ES-I3 (cell line): ENCODE measurements around the gene MST1R.

Experiments
- H3K36me3 ChIP-seq: 2 replicates; pipeline ENCODE4 v1.6.1; 2013; ENCODE audit warnings: mild to moderate bottlenecking, low read length, control low read depth, moderate library complexity; ENCODE audit not compliant: insufficient read depth
- H3K4me1 ChIP-seq: 2 replicates; pipeline ENCODE4 v1.6.1; 2013; ENCODE audit warnings: mild to moderate bottlenecking, control low read depth, low read length; ENCODE audit not compliant: insufficient read depth
- H3K9ac ChIP-seq: 2 replicates; pipeline ENCODE4 v1.6.1; 2013; ENCODE audit warnings: low read depth, mild to moderate bottlenecking, low read length, moderate library complexity
- H3K9me3 ChIP-seq: 2 replicates; pipeline ENCODE4 v1.6.1; 2013; ENCODE audit warnings: mild to moderate bottlenecking, low read length, moderate library complexity; ENCODE audit not compliant: control insufficient read depth, insufficient read depth

The MST1R gene

GRCh38 chr3:49902511-49903345 is 945 bp downstream of the MST1R start:
- H3K9me3 ChIP-seq: no peaks in the 10 kb centered on the region
- H3K4me1 ChIP-seq: peaks cover 17% of the 10 kb centered on the region
- no peak overlapping the region for H3K9ac ChIP-seq
- no peaks in the 10 kb centered on the region for H3K36me3 ChIP-seq

- Histone ChIP-seq H3K36me3 (no peaks in the 10 kb centered on the region), H3K4me1 (peaks cover 17% of the 10 kb centered on the region), H3K9me3 (no peaks in the 10 kb centered on the region), H3K9ac (no peak overlapping the region)
Observed at GRCh38 chr3:49901366-49902339, 2.0 kb downstream of the MST1R start.

- no peak overlapping the region for H3K9ac ChIP-seq
- no peaks in the 10 kb centered on the region for H3K9me3 ChIP-seq
- H3K36me3 ChIP-seq: no peaks in the 10 kb centered on the region
- H3K4me1 ChIP-seq: peaks cover 11% of the 10 kb centered on the region
Observed at GRCh38 chr3:49900491-49901153, 3.1 kb downstream of the MST1R start.

GRCh38 chr3:49899815-49900214 is 3.9 kb downstream of the MST1R start:
- Histone ChIP-seq H3K4me1 (peaks cover 10% of the 10 kb centered on the region; the same call in 1 of the 2 replicates), H3K36me3 (no peaks in the 10 kb centered on the region), H3K9ac (no peak overlapping the region), H3K9me3 (no peaks in the 10 kb centered on the region)

- peaks cover 8% of the 10 kb centered on the region; the same call in 1 of the 2 replicates for H3K4me1 ChIP-seq
- H3K9ac ChIP-seq: no peak overlapping the region
- H3K9me3 ChIP-seq: no peaks in the 10 kb centered on the region
Observed at GRCh38 chr3:49898991-49899390, 4.7 kb downstream of the MST1R start.

GRCh38 chr3:49896345-49896744 is 7.3 kb downstream of the MST1R start:
- Histone ChIP-seq H3K4me1 (peaks cover 7% of the 10 kb centered on the region; the same call in 1 of the 2 replicates), H3K9ac (no peak overlapping the region), H3K36me3 (no peaks in the 10 kb centered on the region), H3K9me3 (no peaks in the 10 kb centered on the region)

More at GRCh38 chr3:49898991-49899390, 4.7 kb downstream of the MST1R start:
- H3K36me3 ChIP-seq: no peaks in the 10 kb centered on the region

GRCh38 chr3:49895791-49896190 is 7.9 kb downstream of the MST1R start:
- peaks cover 7% of the 10 kb centered on the region; the same call in 1 of the 2 replicates for H3K4me1 ChIP-seq
- H3K9me3 ChIP-seq: no peaks in the 10 kb centered on the region
- H3K36me3 ChIP-seq: no peaks in the 10 kb centered on the region
- H3K9ac ChIP-seq: no peak overlapping the region

- no peaks in the 10 kb centered on the region for H3K4me1 ChIP-seq
- H3K36me3 ChIP-seq: no peaks in the 10 kb centered on the region
- no peak overlapping the region for H3K9ac ChIP-seq
- no peaks in the 10 kb centered on the region for H3K9me3 ChIP-seq
Observed at GRCh38 chr3:49889296-49889695, 14.4 kb downstream of the MST1R start.

GRCh38 chr3:49886922-49887265 is 16.8 kb downstream of the MST1R start:
- Histone ChIP-seq H3K9ac (no peak overlapping the region), H3K4me1 (peaks cover 6% of the 10 kb centered on the region), H3K9me3 (no peaks in the 10 kb centered on the region)

GRCh38 chr3:49883998-49884397 is 19.7 kb downstream of the MST1R start:
- H3K4me1 ChIP-seq: peaks cover 22% of the 10 kb centered on the region
- no peaks in the 10 kb centered on the region for H3K36me3 ChIP-seq
- no peaks in the 10 kb centered on the region for H3K9me3 ChIP-seq
- H3K9ac ChIP-seq: no peak overlapping the region

More at GRCh38 chr3:49886922-49887265, 16.8 kb downstream of the MST1R start:
- no peaks in the 10 kb centered on the region for H3K36me3 ChIP-seq

GRCh38 chr3:49882166-49882565 is 21.5 kb downstream of the MST1R start:
- Histone ChIP-seq H3K9me3 (no peaks in the 10 kb centered on the region), H3K4me1 (peaks cover 22% of the 10 kb centered on the region), H3K9ac (no peak overlapping the region), H3K36me3 (no peaks in the 10 kb centered on the region)

GRCh38 chr3:49880581-49881315 is 22.9 kb downstream of the MST1R start:
- Histone ChIP-seq H3K4me1 (peaks cover 22% of the 10 kb centered on the region), H3K9ac (no peak overlapping the region), H3K9me3 (no peaks in the 10 kb centered on the region), H3K36me3 (no peaks in the 10 kb centered on the region)

- H3K9ac ChIP-seq: no peak overlapping the region
- H3K9me3 ChIP-seq: no peaks in the 10 kb centered on the region
- peaks cover 22% of the 10 kb centered on the region for H3K4me1 ChIP-seq
- H3K36me3 ChIP-seq: no peaks in the 10 kb centered on the region
Observed at GRCh38 chr3:49879721-49880120, 24.0 kb downstream of the MST1R start.
